ENCODE measurements around the gene PGM1. TPM values are rescaled to one million over a fixed set of nuclear protein-coding genes. Genes with fewer than 3 reads are reported as not detected.

PGM1 gene
- total and polyA plus RNA-seq, 8 donors = 11.3 to 82.8 (median 28.9) TPM

GRCh38 chr1:63635681-63636080, 42.5 kb downstream of the PGM1 start:
- WGBS, 5 donors = 71 to 89% (median 83%) methylated on average over 1 of the region's 1 CpG
- peaks cover 0 to 24% (median 2%) of the 10 kb centered on the region in 4 donors for H3K4me1 ChIP-seq
- no peaks in the 10 kb centered on the region for H3K27me3 ChIP-seq
- DNase-seq = no peak
- no peak overlapping the region for H3K4me3 ChIP-seq
- H3K27ac ChIP-seq = no peak overlapping the region
- no peaks in the 10 kb centered on the region for H3K9me3 ChIP-seq
- TF ChIP-seq EP300 (IDR thresholded peaks at IDR 0.05) (no peak), POLR2AphosphoS5 (IDR thresholded peaks at IDR 0.05) (no peak), POLR2A (IDR thresholded peaks at IDR 0.05) (no peak), CTCF (IDR thresholded peaks at IDR 0.05) (no peak)
- intact Hi-C loops (cut with DNase I; ENCODE audit: low total_unique reads) = no loop called here
- H3K36me3 ChIP-seq = peaks cover 0 to 64% (median 48%) of the 10 kb centered on the region in 4 donors

GRCh38 chr1:63636192-63637105, 43.2 kb downstream of the PGM1 start:
- intact Hi-C loops (cut with DNase I; ENCODE audit: low total_unique reads) = no loop called here
- Histone ChIP-seq H3K4me1 (peaks cover 0 to 32% (median 6%) of the 10 kb centered on the region in 4 donors), H3K9me3 (no peaks in the 10 kb centered on the region), H3K36me3 (peaks cover 0 to 56% (median 40%) of the 10 kb centered on the region in 4 donors), H3K27me3 (no peaks in the 10 kb centered on the region), H3K27ac (no peak overlapping the region), H3K4me3 (no peak overlapping the region)
- DNase-seq = no peak
- TF ChIP-seq POLR2A (IDR thresholded peaks at IDR 0.05) (no peak), EP300 (IDR thresholded peaks at IDR 0.05) (no peak), CTCF (IDR thresholded peaks at IDR 0.05) (no peak), POLR2AphosphoS5 (IDR thresholded peaks at IDR 0.05) (no peak)
- WGBS, 5 donors = 86 to 89% (median 89%) methylated on average over 15 of the region's 15 CpGs

DNA sequence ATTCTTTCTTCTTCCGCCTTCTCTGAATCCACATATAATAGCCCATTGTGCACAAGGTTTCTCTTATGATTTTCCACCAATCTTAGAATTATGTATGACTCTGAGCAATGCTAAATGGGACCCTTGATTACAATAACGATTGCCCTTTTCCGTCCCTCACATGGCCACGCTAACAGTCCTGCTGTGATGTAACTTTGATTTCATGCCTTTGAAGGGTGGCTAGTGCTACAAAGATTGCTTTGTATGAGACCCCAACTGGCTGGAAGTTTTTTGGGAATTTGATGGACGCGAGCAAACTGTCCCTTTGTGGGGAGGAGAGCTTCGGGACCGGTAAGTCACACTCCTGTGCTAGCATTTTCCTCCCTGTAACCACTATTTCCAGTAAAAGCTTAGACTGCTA, 45.3 kb downstream of the PGM1 start:
- H3K36me3 ChIP-seq = peaks cover 0 to 41% (median 26%) of the 10 kb centered on the region in 4 donors
- no peaks in the 10 kb centered on the region for H3K27me3 ChIP-seq
- H3K4me1 ChIP-seq = peaks cover 9 to 52% (median 25%) of the 10 kb centered on the region in 4 donors
- 85 to 90% (median 88%) methylated on average over 8 of the region's 8 CpGs for WGBS, 5 donors
- intact Hi-C loops (cut with DNase I; ENCODE audit: low total_unique reads) = no loop called here
- H3K4me3 ChIP-seq = no peak overlapping the region
- no peak overlapping the region for H3K27ac ChIP-seq
- TF ChIP-seq CTCF (IDR thresholded peaks at IDR 0.05) (no peak), EP300 (IDR thresholded peaks at IDR 0.05) (no peak), POLR2AphosphoS5 (IDR thresholded peaks at IDR 0.05) (no peak), POLR2A (IDR thresholded peaks at IDR 0.05) (no peak)
- H3K9me3 ChIP-seq = no peaks in the 10 kb centered on the region
- no peak for DNase-seq

DNA sequence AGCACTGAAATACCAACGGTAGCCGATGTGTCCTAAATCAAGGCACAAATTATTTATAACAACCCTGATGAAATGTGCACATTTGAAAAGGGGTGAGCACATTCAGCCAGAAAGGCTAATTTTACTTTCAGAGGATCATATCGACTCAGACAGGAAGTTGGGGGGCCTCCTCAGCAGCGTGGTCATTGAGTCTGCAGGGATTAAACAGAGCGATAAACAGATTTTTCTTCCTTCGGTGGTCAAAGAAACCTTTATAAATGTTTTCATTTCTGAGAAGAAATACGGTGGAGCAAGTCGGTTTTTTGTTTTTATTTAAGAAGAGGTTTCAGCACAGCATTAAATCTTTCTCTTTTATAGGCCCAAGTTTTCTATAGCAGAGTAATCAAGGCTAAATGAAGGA, 45.7 kb downstream of the PGM1 start:
- no peaks in the 10 kb centered on the region for H3K27me3 ChIP-seq
- H3K4me3 ChIP-seq = no peak overlapping the region
- 68 to 82% (median 73%) methylated on average over 8 of the region's 8 CpGs for WGBS, 5 donors
- peaks cover 13 to 56% (median 29%) of the 10 kb centered on the region in 4 donors for H3K4me1 ChIP-seq
- no peak for TF ChIP-seq EP300 (IDR thresholded peaks at IDR 0.05)
- TF ChIP-seq CTCF (IDR thresholded peaks at IDR 0.05) = no peak
- no peak for TF ChIP-seq POLR2AphosphoS5 (IDR thresholded peaks at IDR 0.05)
- no peak for TF ChIP-seq POLR2A (IDR thresholded peaks at IDR 0.05)
- intact Hi-C loops (cut with DNase I; ENCODE audit: low total_unique reads) = no loop called here
- H3K27ac ChIP-seq = peak overlapping the region in 1 of 5 donors; percentile 71
- H3K9me3 ChIP-seq = no peaks in the 10 kb centered on the region
- DNase-seq = no peak
- peaks cover 0 to 40% (median 25%) of the 10 kb centered on the region in 4 donors for H3K36me3 ChIP-seq

Measured in stomach (tissue), 9 donors.